ENCODE results near the gene GPRIN3.

Gene GPRIN3

DNA sequence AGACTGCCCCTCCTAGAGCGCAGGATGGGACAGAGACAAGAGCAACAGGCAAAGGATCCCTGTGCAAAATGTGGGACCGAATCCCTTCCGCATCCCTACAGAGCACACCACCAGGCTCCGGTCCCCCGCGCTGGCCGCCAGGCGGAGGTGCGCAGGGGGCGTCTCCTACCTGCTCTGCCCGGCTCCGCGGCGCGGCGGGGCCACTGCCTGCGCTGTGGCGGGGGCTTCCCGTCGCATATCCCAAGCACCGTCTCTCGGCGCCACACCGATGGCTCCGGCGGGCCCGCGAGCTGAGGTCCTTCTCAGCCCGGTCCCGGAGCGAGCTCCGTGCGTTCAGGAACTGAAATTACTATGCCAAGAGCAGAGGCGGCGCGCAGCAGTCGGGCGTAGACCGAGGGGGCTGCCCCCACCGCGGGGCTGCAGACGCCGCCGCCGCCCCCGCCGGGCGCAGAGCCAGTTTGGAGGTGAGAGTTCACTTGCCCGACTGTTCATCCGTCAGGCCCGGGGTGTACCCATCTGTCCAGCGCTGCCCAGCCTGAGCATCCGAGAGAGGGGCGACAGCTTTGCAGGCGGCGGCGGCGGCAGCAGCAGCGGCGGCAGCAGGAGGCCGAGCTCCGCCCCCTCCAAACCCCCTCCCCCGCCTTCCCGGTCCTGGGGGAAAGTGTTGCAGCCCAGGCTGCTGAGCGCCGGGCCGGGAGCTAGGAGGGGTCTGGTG, at the start of gene GPRIN3:
GPRIN3 (minus strand) TSS at position 355 of the 715 bp plus-strand sequence. CDS start 57,690 bp downstream, outside the sequence.
- no peak for DNase-seq

DNA sequence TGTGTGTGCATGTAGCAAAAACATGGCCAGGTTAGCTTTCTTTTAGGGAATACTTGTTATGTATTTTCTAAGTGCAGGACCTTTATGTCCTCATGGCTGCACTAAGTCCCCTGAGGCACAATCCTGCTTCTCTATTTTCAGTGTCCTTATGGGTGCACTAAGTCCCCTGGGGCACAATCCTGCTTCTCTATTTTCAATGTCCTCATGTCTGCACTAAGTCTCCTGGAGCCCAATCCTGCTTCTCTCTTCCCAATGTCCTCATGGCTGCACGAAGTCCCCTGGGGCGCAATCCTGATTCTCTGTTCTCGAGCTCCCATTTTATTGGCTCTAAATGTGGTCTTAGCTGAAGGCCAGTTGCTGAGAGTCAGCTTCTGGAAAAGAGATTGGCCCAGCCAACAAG, 49.7 kb upstream of the GPRIN3 start:
- no peak for DNase-seq

DNA sequence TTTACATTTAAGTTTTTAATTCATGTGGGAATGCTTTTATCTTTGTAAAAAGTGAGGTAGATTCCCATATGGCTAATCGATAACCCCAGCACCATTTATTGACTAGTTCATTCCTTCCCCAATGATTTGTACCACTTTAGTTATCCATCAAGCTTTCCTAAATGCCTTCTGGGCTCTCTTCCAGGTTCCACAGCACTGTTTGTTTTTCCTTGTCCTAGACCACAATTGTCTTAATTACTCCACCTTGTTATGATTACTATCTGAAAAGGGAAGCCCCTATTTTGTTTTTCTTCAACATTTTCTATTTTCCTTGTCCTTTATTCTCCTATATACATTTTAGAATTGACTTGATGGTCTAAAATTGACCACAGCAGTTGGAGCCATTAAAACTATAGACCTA, 48.5 kb upstream of the GPRIN3 start:
- DNase-seq = no peak

DNA sequence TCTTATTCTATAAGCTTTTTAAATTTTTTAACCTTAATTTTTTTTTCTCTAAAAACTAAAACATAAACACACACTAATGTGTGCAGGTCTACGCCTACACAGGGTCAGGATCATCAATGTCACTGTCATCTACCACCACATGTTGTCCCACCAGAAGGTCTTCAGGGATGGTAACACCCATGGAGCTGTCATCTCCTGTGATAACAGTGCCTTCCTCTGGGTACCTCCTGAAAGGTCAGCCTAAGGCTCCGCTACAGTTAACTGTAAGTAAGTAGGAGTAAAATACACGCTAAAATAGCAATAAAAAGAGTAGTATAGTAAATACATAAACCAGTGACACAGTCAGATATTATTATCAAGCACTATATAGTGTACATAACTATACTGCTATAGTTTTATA, 45.9 kb upstream of the GPRIN3 start:
- DNase-seq = no peak

DNA sequence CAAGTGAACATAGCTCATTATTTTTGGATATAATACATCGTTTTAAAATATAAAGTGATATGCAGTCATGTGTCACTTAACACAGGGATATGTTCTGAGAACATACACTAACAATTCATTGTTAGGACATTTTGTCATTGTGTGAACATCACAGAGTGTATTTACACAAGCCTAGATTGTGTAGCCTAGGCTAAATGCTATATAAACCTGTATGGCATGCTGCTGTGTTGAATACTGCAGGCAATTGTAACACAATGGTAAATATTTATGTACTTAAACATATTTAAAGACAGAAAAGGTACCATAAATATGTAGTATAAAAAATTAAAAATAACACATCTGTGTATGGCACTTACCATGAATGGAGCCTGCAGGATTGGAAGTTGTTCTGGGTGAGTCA, 44.9 kb upstream of the GPRIN3 start:
- DNase-seq = no peak

DNA sequence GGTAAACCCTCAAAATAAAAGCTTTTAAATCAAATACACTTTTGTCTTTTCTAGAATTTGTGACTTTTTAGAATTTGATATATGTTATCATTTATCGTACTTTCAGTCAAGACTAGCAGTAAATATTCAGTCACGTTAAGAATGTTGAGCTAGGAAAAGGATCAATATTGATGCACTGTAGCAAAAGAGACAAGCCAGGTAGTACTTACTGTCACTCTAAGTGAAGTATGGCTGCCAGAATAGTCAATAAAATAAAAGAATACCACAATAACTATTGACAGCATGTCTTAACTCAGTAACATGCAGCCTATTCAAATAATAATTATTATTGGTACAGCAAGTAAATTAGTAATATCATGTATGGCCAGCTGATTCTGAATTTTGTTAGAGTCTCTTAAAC, 43.6 kb upstream of the GPRIN3 start:
- no peak for DNase-seq

DNA sequence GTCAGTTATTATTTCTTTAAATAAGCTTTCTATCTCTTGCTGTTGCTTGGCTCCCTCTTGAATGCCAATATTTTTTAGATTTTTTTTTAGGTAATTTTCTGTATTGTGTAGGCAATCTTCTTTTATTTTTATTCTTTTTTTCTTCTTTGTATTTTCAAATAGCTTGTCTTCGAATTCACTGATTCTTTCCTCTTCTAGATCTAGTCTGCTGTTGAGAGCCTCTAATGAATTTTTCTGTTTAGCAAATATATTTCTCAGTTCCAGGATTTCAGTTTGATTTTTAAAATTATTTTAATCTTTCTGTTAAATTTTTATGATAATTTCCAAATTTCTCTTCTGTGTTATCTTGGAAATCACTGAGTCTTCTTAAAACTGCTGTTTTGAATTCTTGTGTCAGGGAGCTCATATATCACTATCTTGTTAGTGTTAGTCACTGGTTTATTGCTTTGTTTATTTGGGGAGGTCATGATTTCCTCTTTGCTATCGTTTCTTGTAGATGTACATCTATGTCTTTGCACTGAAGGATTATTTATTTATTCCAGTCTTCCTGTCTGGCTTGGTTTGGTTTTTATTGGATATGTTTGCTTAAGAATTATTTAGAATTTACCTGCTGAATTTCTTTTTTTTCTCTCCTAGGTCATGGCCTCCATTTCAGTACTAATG, 39.9 kb upstream of the GPRIN3 start:
- DNase-seq = no peak

DNA sequence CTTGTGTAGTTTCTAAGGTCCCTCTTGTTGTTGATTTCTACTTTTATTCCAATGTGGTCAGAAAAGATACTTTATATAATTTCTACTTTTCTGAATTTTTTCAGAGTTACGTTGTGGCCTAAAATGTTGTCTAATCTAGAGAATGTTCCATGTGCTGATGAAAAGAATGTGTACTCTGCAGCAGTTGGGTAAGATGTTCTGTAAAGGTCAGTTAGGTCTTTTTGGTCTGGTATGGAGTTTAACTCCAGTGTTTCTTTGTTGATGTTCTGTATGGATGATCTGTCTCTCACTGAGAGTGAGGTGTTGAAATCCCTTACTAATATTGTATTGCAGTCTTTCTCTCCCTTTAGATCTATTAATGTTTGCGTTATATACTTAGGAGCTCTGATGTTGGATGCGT, 37.0 kb upstream of the GPRIN3 start:
- no peak for DNase-seq

DNA sequence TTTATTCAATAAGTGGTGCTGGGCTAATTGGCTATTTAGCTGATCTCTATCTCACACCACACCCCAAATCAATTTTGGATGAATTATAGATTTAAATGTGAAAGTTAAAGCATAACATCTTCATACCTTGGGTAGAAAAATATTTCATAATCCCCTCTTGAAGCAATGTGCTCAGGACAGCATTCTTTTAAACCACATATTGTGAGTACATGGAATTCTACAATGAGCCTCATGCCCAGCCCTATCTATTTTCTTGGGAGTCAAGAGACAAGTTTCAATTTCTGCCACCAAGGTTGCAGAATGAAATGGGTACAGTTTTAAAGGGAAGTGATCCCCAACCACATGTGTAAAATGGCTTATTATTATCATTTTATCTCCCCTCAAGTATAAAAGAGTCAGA, 30.6 kb upstream of the GPRIN3 start:
- DNase-seq = no peak

DNA sequence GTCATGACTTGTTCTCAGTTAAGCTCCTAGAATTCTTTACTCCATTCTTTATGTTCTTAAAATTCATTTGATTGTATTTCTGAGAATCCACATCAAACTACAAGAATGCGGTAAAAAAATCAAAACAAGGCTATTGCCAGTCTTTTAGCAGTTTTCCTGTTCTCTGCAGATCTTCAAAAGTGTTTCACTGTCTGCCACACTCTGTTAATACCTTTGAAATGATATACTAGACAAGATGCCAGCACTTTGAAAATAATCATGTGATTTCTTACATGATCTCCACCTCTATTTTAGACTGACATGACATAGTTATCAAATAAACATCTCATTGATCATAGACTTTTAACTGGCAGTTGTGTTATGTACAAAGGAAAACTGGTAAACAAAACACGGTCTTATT, 30.1 kb upstream of the GPRIN3 start:
- no peak for DNase-seq

DNA sequence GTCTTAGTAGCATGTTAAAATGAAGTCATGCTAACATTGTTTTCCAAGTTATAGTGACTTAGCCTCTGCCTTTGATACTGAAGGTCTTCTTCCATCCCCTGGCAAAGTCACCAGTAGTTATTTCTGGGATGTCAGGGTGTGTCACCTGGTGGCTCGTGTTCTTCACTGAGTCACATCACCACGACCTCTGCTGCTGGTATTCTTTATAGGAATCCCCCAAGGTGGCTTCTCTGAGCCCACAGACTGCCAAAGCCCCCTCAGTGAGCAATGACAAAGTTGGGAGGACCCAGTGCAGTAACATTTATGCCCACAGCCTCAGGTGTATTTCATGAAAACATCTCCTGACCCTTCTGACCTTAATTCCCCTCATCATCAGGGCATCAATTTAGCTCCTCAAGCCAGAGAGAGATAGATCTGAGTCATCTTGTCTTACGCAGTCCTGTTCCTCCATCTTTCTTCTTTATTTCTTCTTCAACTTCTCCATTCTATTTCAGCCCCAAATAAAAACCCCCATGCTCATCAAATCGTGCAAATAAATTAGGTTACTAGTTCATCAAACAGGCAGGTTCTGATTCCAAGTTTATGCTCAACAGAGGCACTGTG, 29.3 kb upstream of the GPRIN3 start:
- DNase-seq = no peak

DNA sequence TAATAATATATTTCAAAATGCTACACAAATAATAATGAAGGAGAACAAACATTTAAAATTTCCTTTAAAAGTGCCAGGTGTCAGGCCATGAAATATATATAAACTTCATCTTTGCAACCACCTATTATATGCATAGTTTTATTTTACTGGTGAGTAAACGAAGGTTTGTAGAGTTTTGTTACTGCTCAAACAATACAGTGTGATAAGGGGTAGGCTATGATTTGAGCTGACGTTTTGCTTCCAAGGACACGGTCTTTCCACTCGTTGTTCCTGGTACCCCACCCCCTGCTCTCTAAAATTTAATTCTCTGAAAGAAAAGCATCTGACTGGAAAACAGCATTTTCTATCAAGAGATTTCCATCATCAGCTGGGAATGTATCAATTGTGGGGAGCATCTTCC, 27.2 kb upstream of the GPRIN3 start:
- DNase-seq = no peak

DNA sequence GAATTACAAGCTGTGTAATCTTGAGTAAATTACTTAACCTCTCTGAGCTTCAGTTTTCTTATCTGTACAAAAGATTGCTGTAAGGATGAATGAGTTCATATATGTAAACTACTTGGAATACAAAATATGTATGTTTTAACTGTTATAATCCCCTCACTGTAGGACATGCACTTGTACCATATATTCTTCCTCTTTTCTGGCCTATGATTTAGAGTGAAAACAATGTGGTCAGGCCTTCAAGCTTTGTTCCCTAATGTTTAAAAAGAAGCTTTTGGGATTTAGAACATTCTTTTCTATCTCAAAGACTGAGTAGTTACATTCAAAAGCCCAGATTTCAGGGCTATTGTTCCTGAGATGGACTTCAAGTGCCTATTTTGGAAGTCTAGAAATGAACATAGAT, 26.7 kb upstream of the GPRIN3 start:
- no peak for DNase-seq

DNA sequence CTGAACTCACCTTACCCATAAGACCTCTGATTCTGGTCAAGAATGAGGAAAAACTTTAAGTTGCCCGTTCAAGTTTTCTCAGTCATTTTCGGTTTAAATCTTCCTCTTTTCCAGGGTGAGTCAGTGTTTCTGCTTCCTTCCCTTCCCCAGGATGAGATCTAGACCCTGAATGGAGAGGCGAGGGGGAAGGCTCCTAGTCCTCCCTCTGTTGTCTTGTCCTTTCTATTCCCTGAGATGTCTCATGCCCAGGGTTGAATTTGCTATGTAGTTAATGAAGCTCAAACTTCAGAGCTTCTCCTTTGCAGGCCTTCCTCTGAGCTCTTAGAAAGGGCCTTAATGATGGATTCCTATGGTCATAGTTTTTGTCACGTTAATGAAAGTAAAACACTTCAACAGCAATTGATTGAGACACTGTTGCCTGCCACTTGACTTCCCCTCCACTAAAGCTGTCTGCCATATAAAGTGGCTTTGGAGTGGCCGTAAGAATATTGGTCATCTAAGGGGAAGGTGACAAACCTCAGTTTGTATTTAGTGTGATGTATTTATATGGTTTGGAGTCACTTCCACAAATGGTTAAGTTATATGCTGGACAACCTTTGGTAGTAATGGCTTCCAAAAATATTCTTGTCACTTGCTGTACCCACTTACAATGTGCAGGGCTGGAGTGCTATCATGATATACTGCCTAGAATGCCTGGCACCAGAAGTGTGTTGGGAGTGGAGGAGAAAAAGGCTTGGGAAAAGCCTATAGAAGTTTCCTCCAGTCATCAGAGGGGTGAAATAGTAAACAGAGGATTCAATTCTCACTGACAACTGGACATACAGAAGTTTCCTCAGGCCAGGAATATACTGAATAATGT, 24.3 kb upstream of the GPRIN3 start:
- no peak for DNase-seq

DNA sequence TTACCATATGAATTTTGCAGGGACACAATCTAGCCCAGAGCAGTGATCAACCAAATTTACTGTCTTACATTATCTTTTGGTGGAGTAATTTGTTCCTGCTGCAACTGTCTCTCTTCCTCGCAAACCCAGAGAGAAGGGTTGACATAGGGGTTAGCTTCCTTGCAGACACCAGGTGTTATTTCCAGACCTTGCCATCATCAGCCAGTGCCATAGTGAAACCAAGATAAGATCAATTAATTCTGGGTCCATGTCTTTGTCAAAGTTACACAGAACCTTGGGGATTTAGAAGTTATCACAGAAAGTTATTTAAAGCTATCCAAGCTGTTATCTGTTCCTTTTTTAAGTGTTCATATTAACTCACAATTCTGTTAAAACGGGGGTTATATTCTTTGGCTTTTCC, 23.6 kb upstream of the GPRIN3 start:
- DNase-seq = no peak

DNA sequence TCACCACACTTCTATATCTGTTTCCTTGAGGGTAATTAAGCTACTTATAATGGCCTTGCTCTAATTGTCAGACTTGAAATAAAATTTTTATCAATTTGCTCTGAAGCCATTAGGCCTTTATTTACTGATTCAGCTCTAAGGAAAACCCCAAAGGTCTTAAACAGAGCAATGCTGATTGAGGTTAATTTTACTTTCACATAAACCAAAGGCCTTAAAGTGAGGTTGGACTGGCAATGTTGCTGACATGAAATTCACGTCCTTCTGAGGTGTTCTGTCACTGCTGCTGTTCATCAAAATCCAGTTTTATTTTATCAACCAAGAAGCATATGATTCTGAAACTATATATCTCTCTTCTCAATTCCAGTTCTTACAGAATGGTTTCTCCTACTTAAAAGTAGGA, 21.7 kb upstream of the GPRIN3 start:
- DNase-seq = no peak

DNA sequence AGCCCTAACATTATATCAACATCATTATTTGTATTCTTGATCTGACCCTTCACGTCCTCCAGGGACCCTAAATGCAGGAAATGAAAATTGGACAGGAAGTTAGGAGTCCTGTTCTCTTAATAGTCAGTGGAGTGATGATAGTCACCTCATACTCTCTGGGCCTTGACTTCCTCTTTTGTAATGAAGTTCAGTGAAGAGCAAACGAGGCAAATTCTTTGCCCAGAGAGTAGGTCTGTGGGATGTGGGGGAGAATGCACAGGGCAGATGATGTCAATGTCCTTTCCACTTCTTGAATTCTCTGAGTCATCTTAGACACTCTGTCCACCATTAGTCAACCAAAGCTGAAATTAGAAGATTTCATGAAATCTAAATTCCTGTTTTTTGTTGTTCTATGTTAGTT, 17.1 kb upstream of the GPRIN3 start:
- no peak for DNase-seq

DNA sequence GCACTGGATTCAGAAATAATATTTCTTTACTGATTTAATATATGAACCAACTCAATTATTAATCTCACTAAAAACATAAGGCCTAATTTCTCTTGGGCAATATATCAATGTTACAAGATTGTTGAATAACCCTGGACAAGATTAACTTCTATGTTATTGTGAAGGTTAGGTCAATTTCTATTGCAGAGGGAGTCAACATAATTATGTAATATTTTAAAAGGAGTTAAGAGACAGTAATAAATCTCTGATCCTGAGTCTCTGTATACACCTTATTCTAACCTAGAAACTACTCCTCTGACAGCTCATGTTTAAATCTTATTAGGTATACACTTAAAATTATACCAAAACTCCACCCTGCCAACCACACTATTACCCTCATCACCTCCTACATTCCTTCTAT, 15.1 kb upstream of the GPRIN3 start:
- no peak for DNase-seq

DNA sequence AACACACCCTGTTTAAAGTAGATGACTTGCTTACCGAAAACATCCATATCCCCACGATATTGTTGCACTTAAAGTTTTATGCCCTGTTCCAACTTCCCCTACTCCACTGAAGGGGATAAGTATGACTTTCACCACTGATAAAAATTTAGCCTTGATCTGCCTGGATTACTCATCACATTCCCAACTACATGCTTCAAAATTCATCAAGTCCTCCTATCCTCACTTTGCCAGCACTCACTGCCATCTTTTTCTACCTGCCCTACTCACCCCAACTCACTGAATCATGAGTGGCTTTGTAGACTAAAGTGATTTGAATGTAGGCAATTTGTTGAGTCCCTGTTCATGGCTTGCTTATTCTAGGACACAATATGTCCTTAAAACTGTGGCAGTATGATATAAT, 12.2 kb upstream of the GPRIN3 start:
- no peak for DNase-seq

DNA sequence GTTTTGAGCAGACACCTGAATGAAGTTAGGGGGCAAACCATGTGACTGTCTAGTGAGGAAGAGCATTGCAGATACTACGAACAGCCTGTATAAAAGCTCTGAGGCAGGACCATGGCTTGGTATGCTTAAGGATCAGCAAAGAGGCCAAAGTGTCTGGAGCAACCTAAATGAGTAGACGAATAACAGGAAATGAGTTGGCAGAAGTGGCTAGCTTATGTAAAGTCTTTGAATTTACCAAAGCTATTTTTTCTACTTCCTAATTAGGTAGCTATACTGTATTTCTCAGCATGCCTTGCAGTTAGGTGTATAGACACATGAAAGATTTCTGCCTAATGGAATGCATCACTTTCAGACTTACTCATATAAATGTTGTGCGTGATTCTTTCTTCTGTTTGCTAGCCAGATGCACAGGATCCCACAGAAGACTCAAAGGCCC, 9.3 kb upstream of the GPRIN3 start:
- no peak for DNase-seq

DNA sequence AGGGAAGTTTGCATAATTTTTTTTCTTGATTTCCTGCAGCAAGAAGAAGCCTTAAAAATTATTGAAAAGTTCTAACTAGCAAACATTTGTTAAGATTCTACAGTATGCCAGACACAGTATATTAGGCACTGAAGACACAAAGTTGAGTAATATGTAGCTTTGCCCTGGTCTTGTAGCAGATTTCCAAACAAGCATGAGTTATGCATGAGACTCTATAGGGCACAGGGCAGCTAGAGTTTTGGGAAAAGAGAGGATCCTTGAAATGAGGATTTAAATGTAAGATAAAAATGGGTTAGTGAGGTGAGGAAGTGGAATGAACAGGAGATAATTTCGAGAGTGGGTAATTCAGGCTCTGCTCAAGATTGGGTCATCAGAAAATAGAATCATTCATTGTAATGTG, 8.6 kb upstream of the GPRIN3 start:
- DNase-seq = no peak

DNA sequence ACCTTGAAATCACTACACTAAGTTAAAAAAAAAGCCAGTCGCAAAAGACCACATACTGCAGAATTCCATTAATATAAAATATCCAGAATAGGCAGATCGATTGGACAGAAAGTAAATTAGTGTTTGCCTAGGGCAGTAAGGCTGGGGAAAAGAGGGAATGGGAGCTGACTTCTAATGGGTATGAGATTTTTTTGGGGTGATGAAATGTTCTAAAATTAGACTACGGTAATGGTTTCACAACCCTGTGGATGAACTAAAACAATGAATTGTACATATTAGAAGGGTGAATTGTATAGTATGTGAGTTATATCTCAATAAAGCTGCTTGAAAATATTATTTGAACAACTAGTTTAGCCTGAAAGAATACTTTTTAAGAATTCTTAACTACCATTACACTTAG, 6.7 kb upstream of the GPRIN3 start:
- no peak for DNase-seq

DNA sequence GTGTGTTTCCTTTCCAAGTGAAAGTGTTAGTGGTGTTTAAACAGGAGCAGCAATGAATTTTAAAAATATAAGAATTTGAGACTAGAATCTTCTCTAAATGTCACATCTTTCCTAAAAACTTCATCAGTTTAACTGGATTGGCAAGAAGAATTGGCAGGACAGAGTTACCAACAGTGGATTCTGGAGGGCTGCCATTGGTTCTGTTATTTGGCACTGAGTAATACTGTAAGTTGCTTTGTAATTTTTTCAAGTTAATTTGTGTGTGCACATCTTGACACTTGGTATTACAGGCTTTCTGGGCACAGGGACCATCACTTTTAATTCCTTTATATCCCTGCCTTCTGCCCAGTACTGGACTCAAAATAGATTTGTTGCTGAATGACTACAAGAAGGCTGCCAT, 4.5 kb upstream of the GPRIN3 start:
- no peak for DNase-seq

DNA sequence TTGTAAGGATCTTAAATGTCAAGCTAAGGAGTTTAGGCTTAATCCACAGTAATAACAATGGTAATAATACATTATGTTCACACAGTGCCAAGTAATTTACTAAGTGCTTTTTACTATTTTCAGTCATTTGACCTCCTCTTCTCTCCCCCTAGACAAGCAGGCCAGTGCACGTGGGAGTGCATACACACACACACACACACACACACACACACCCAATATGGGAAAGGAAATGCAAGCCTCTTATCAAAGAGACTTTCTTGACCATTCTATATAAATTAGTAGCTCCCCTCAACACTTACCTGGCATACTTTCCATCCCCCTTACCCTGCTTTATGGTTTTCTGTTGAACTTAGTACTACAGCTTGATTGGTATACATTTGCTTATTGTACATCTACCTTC, 3.8 kb upstream of the GPRIN3 start:
- no peak for DNase-seq
